Hematopoietic multipotent progenitor cell treated with erythropoietin and hydrocortisone succinate and interleukin-3 and kit ligand, for 6 days (in vitro differentiated cells): ENCODE results near the gene STX1A.

Experiments used
- DNase-seq: peaks from one replicate; pipeline ENCODE4 v3.0.0-alpha.2; 2015

Gene STX1A

DNA sequence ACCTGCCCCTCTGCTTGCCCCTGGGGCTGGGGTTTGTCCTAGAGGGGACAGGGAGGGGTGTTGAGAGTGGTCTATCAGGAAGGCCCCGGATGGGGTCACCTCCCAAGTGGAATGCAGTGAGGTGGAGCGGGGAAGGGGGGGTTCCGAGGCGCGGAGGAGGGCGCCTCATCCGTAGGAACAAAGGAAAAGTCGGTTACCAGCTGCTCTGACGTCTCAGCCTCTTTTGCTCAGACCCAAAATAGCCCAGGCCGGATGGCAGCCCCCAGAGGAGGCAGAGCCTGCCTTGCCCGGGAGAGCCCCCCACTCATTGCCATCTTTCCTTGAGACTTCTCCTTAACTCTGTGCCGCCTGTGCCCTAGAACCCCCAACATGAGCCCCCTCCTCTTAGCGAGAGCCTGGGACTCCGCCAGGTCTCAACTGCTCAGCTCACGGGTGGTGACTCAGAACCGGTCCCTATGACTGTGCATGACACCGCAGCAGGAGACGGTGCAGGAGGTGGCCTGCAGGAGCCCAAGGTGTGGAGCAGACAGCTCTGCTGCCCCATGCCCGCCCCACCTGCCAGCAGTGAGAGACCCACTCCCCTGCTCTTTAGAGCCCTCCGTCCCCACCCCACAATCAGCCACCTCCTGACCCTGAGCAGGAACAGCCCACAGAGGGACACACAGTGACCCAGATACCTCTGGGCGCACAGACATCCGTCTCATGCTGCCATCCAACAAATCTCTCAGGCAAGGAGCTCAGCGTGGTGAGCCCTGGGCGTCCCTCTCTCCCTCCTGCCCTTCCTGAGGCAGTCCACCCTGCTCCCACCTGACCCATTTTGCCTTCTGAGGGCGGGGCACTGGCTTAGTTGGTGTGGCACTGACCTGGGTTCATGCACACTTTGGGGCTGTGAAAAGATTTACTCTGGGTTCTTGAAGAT, 13.1 kb downstream of the STX1A start:
- no peak for DNase-seq

DNA sequence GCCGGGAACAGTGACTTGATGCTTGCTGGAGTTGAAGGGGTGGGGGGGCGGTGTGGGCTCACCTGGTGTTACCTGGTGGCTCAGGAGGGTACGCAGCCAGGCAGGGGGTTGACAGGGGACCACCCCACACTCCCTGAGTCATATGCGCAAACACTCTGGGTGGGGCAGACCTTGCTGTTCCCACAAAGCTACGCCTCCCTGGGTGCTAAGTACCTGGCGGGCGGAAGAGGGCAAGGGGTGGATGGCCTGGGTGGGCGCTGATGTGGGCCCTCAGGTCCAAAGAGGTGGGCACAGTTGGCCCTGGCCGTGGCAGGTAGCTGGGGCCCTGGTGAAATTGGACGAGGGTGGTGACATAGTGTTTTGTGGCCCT, 13.9 kb downstream of the STX1A start:
- no peak for DNase-seq

DNA sequence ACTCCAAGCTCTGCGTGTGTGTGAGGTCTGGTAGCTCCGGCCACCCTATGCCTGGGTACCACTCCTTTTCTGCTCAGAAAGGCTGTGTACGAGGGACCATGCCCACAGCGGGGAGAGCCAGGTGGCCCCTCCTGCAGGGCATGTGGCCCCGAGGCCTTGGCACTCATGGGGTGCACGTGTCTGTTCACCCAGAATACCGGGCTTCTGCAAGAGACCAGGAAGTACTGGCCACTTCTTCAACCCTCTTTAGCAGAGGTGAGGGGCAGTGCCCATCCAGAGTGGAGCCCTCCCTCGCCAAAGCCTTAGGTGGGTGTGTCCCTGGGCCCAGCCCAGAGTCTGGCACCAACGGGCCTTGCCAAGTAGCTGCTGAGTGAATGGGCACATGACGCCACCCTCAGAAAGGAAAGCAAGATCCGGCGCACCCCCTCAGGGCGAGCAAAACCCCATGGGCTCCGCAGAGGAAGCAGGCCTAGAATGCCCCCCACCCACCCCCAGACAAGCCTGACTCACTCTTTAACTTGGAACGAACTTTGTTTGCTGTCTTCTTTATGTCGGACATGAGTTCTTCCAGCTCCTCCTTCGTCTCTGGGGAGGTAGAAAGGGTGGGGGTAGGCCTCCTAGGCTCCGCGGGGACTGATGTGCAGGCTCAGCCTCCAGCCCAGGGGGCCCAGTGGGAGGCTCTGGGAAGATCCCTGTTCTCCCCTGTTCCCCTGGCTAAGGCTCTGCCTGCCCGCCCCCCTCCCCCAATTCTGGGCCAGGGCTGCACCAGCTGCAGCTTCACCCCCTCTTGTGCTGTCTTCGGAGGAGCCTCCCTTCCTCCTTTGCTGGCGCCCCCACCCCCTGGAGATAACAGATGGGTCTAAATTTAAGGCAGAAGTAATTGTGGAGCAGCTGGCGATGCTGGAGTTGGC, 14.6 kb downstream of the STX1A start:
- no peak for DNase-seq

DNA sequence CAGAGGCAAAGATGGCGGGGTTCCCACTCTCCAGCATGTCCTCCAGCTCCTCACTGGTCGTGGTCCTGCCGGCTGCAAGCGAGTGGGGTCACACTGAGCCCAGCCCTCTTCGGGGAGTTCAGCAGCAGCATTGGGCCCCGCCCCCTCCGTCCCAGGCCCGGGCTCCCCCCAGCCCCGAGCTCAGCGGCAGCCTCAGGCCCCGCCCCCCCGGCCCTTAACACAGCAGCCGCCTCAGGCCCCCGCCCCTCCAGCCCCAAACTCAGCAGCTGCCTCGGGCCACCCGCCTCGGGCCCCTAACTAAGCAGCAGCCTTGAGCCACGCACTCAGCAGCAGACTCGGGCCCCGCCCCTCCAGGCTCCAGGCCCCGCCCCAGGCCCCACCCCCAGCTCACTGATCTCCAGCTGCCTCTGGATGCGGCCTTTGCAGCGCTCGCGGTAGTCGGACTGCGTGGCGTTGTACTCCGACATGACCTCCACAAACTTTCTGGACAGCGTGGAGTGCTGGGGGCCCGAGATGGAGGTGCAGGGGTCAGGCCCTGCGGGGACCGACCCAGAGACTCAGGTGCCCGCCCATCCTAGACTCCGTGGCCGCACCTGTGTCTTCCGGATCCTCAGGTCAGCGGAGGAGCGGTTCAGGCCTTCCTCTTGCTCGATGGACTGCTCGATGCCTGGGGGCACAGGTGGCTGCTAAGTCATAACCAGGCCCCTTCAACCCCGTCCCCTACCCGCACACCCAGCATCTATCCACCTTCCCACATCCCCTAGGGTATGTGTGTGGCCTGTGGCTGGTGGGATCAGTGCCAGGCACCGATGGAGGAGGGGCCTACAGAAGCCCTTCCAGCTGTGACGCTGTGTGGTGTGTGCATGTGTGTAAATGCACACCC, 15.5 kb downstream of the STX1A start:
- peak; percentile 87 for DNase-seq

DNA sequence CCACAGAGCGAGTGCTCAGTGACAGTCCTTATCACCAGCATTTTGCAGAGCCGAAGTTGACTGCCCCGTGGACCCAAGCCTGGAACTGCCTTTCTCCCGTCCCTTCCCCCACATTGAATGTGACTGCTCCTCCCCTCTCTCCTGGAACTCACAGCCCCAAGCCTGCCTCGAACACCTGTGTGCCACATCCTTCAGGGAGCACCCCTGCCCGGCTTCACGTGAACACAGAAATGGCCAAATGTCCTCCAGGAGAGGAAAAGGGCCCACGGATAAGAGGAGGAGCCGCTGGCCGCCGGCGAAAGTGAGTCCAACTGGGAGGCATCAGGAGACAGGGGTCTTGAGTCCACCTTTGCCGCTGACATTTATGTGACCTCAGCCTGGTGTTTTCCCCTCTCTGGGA, 16.2 kb downstream of the STX1A start:
- no peak for DNase-seq

DNA sequence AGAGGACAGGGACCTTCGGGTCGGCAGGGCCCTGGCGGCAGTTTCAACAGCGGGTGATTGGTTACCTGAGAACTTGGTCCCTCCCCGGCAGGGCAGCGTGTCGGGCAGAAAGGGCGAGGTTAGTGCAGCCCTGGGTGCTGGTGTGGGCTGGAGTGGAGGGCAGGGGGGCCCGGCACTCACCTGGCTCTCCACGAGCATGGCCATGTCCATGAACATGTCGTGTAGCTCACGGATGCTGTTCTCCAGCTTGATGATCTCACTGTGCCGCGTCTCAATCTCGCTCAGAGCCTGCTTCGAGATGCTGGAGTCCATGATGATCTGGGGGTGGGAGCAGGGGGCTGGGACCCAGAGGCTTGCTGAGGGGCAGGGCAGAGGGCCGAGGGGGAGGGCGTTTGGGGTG, 16.8 kb downstream of the STX1A start:
- DNase-seq: no peak

DNA sequence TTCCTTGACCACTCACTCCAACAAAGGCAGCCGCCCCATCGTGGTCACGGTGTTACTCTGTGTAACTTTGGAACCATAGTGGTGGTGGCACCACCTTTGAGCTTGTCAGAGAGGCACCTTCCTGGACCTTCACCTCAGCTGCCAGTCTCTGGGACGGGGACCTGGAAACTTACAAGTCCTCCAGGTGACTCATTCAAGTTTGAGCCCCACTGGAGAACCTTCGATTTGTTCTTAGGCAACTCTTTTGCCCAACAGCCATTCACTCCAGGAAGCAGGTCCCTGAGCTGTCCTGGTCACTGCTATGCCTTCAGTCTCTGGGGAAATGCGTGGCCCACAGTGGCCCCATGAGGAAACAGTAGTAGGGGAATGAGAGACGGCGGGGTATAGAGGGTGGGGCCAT, 17.2 kb downstream of the STX1A start:
- DNase-seq: no peak

DNA sequence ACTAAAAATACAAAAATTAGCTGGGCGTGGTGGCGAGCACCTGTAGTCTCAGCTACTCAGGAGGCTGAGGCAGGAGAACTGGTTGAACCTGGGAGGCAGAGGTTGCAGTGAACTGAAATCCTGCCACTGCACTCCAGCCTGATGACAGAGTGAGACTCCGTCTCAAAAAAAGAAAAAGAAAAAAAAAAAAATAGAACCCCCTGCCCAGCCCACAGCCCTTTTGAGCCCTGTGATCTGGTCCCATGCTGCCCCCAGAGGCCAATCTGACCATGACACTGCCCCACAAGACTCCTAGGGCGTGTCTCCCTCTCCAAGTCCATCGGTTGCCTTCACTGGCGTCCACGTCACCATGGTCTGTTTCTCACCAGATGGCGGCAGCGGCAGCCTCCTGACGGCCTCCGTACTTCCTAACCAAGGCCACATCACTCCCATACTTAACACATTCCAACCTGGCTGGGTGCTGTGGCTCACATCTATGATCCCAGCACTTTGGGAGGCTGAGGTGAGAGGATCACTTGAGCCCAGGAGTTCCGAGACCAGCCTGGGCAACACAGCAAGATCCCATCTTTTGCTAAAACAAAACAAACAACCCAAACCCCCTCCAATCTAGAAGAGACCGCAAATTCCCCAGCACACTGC, 18.0 kb downstream of the STX1A start:
- DNase-seq: peak; percentile 72

GRCh38 chr7:73700581-73701134, 18.8 kb downstream of the STX1A start:
- no peak for DNase-seq

DNA sequence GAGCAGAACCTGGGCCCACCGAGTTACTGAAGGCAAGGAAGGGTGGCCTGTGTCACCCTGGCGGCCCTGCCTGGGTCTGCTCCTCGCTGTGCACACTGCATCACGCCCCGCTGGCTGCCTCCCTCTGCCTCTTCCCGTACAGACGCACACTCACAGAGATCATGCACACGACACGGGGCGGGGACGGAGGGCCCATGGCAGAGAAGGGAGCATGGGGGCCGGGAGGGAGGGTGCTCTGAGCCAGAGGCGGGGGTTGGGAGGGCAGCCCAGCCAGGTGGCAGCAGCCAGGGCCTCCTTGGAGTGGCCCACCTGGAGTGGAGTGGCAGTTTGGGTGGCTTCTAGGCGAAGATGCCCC, 19.4 kb downstream of the STX1A start:
- no peak for DNase-seq

- DNase-seq: no peak
Measured at GRCh38 chr7:73699370-73700068, 19.9 kb downstream of the STX1A start.

GRCh38 chr7:73698410-73698809, 21.1 kb downstream of the STX1A start:
- no peak for DNase-seq

GRCh38 chr7:73696372-73696771, 23.1 kb downstream of the STX1A start:
- no peak for DNase-seq

DNA sequence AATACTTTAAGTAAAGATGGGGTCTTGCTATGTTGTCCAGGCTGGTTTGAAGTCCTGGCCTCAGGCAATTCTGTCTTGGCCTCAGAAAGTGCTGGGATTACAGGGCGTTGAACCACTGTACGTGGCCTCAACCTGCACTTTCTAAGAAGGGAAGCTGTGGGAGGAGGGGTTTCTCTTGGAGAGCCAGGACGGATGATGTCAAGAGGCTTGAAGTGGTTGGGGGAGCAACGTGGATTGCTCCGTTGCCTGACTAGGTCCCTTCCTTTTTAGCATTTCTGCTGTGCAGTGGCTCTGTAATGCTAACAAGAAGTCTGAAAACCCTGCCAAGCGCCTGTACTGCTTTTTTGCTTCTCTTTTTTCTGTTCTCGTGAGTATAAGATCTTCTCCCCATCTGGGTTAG, 28.8 kb downstream of the STX1A start:
- DNase-seq: no peak

DNA sequence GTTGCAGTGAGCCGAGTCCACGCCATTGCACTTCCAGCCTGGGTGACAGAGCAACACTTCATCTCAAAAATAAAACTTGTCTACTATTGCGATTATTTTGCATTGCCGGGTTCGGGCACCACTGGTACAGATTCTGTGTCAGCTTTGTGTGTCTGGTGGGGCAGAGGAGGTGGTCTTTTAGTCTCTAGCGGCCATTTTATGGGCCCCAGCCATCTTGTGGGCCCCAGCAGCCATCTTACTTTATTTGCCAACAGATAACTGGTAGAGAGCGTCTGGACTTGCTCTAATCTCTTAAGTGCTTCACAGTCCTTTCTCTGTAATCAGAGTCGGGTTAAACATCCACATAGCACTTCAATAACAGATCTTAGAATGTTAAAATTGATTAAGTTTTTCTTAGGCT, 31.2 kb downstream of the STX1A start:
- DNase-seq: no peak

DNA sequence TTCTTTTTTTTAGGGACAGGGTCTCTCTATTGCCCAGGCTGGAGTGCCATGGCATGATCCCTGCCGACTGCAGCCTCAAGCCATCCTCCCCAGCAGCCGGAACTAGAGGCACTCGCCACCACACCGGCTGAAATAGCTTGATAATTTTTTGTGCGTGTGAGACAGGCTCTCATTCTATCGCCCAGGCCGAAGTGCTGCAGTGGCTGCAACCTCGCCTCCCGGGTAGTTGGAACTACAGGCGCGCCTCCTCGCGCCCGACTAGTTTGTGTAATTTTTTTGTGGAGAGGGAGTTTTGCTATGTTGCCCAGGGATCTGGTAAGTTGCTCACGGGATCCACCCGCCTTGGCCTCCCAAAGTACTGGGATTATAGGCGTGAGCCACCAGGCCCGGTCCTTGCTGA, 34.2 kb downstream of the STX1A start:
- no peak for DNase-seq

DNA sequence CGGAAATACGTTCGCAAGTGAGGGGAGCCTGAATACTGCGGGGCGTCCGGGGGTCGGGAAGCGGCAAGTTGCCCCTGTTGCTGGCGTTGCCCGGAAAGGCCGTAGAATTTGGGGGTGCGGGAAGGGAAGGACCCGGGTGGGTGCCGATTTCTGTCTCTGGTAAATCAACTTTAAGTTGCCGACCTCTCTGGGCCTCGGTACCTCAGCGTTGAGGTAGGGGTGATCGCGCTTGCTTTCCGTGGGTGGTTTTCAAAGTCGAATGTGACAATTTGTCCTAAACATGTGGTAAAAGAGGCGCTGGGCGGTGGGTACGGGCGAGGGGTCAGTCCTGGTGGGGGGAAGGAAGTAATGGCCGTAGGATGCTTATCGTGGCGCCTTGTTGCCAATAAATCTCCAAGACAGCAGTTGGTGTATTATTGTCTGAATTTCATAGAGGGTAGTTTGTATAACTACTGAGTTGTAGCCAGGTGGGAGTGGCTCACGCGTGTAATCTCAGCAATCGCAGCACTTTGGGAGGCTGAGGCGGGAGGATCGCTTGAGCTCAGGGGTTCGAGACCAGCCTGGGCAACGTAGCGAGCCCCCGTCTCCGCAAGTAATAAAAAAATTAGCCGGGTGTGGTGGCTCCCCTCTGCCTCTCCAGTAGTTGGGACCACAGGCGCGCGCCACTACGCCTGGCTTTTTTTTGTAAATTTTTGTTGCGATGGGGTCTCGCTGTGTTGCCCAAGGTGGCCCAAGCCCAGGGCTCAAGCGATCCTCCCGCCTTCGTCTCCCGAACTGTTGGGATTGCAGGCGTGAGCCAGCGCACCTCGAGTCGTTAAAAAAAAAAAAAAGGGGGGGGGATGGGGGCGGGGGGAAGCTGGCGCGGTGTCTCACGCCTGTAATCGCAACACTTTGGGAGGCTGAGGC, 35.4 kb downstream of the STX1A start:
- peak; percentile 47 for DNase-seq

DNA sequence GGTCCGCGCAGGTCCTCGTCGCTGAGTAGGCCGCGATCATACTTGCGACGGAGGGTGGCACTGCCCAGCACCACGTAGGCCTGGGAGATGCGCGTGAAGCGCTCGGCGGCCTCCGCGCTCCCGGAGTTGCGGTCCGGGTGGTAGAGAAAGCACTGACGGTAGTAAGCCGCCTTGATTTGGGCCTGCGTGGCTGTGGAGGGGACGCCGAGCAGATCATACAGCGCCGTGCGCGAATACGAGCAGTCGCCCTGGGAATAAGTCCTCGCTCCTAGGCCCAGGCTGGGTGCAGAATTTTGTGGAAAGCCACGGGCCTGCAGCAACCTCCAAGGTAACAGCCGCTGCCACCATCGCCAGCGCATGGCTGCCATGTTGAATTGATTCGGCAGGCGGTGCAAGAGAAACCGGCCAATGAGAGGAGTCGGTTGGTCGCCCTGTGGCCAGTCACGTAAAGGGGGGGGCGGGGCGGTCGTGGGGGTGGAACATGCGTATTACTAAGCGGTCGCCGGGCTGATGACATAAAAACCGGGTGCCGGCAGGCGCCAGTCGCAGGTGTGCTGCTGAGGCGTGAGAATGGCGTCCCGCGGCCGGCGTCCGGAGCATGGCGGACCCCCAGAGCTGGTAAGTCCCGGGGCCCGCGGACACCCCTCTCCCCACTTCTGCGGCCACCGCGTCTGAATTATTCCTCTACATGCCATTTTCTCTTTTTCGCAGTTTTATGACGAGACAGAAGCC, 36.2 kb downstream of the STX1A start, which contains the start of the genes BUD23 and DNAJC30:
TSS of gene BUD23 (plus strand) at position 542 of the 732 bp plus-strand sequence. CDS start at position 571, 29 bp downstream.
TSS of gene DNAJC30 (minus strand) at position 398 of the 732 bp plus-strand sequence. CDS start at position 368, 30 bp downstream.
- DNase-seq: peak; percentile 99

DNA sequence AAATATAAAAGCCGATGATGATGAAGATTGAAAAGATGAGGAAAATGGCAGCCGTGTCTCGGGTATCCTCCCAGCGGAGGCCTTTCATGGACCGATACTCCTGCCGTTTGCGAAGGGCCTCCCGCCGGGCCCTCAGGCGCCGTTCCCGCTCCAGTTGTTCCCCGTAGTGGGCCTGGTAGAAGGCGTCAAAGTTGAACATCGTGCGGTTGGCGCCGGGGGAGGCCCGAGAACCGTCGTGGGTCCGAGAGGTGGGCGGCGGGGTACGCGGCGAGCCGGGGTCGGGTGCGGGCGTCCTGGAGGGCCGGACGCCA, 36.8 kb downstream of the STX1A start:
- no peak for DNase-seq

DNA sequence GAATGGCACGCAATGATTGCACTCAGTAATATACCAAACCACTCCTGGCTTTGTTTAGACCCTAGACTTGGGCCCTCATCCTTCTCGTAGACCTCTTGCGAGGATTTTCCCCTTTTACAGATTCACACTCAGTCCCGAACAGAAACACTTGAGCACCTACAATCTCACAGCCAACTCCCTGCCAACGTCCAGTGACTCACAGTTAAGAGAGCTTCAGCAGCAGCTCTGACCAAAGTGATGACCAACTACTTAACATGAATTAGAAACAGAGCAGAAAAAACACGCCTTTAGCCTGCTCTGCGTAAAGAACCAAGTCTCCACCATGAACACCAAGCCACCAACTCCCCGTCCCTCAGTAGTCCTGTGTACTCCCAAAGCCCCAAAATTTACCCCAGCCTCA, 38.4 kb downstream of the STX1A start:
- no peak for DNase-seq
